ENCODE measurements around the gene PROX1.

PROX1 gene

GRCh38 chr1:214026985-214027384 lies 39.2 kb downstream of the PROX1 start:
- DNase-seq = no peak

GRCh38 chr1:214027498-214027897 lies 39.7 kb downstream of the PROX1 start:
- no peak for DNase-seq

- no peak for DNase-seq
These were observed 40.3 kb downstream of the PROX1 start for GRCh38 chr1:214028095-214028494.

- DNase-seq = no peak
These were observed 41.1 kb downstream of the PROX1 start for GRCh38 chr1:214028649-214029406.

- DNase-seq = no peak
These were observed 42.0 kb downstream of the PROX1 start for GRCh38 chr1:214029796-214030195.

- DNase-seq = no peak
These were observed 43.5 kb downstream of the PROX1 start for GRCh38 chr1:214031267-214031650.

GRCh38 chr1:214037468-214037867 lies 49.7 kb downstream of the PROX1 start:
- no peak for DNase-seq

- no peak for DNase-seq
These were observed 51.7 kb downstream of the PROX1 start for GRCh38 chr1:214039394-214040018.

- DNase-seq = no peak
These were observed 55.4 kb downstream of the PROX1 start for GRCh38 chr1:214043167-214043566.

GRCh38 chr1:214044438-214045214 lies 56.9 kb downstream of the PROX1 start:
- DNase-seq = peak in 1 of 2 experiments; percentile 4

- DNase-seq = no peak
These were observed 63.0 kb downstream of the PROX1 start for GRCh38 chr1:214050513-214051401.

- DNase-seq = no peak
These were observed 64.0 kb downstream of the PROX1 start for GRCh38 chr1:214051786-214052185.

- DNase-seq = no peak
These were observed 70.3 kb downstream of the PROX1 start for GRCh38 chr1:214058076-214058475.

GRCh38 chr1:214066190-214066589 lies 78.4 kb downstream of the PROX1 start:
- DNase-seq = no peak

- no peak for DNase-seq
These were observed 79.2 kb downstream of the PROX1 start for GRCh38 chr1:214066936-214067335.

- no peak for DNase-seq
These were observed 79.6 kb downstream of the PROX1 start for GRCh38 chr1:214067397-214067796.

- DNase-seq = no peak
These were observed 80.3 kb downstream of the PROX1 start for GRCh38 chr1:214067853-214068703.

GRCh38 chr1:214068979-214069378 lies 81.2 kb downstream of the PROX1 start:
- DNase-seq = no peak

GRCh38 chr1:214071469-214071868 lies 83.7 kb downstream of the PROX1 start:
- no peak for DNase-seq

- DNase-seq = no peak
These were observed 84.8 kb downstream of the PROX1 start for GRCh38 chr1:214072426-214073157.

- no peak for DNase-seq
These were observed 86.7 kb downstream of the PROX1 start for GRCh38 chr1:214074477-214074876.
